Measurements from ENCODE around the gene ELOB.
"Not testable (repeated sequence)": the region's sequence is repeated elsewhere in the genome, so short reads cannot be mapped to it uniquely, and the experiment has no call there.

The ELOB gene

GRCh38 chr16:2745116-2745890 is 31.8 kb downstream of the ELOB start:
- no peak for DNase-seq

GRCh38 chr16:2744711-2745110 is 32.4 kb downstream of the ELOB start:
- no peak for DNase-seq

GRCh38 chr16:2743007-2743810 is 33.9 kb downstream of the ELOB start:
- no peak for DNase-seq

GRCh38 chr16:2742323-2743006 is 34.6 kb downstream of the ELOB start:
- no peak for DNase-seq

GRCh38 chr16:2741168-2741567 is 35.9 kb downstream of the ELOB start:
- no peak for DNase-seq

- DNase-seq: no peak
These were observed 36.6 kb downstream of the ELOB start for GRCh38 chr16:2740476-2740875.

GRCh38 chr16:2739625-2740430 is 37.3 kb downstream of the ELOB start:
- DNase-seq: no peak

- DNase-seq: no peak
These were observed 38.5 kb downstream of the ELOB start for GRCh38 chr16:2738615-2739014.

- DNase-seq: no peak
These were observed 39.1 kb downstream of the ELOB start for GRCh38 chr16:2737895-2738418.

GRCh38 chr16:2737238-2737605 is 39.9 kb downstream of the ELOB start:
- DNase-seq: no peak

- no peak for DNase-seq
These were observed 40.4 kb downstream of the ELOB start for GRCh38 chr16:2736476-2737237.

- no peak for DNase-seq
These were observed 42.1 kb downstream of the ELOB start for GRCh38 chr16:2734844-2735515.

- no peak for DNase-seq
These were observed 49.0 kb downstream of the ELOB start for GRCh38 chr16:2728034-2728433.

GRCh38 chr16:2726923-2727322 is 50.2 kb downstream of the ELOB start:
- no peak for DNase-seq

- DNase-seq: no peak
These were observed 52.2 kb downstream of the ELOB start for GRCh38 chr16:2724816-2725348.

GRCh38 chr16:2724088-2724676 is 52.9 kb downstream of the ELOB start:
- no peak for DNase-seq

GRCh38 chr16:2721634-2722173 is 55.4 kb downstream of the ELOB start:
- not testable (repeated sequence) for DNase-seq

All from CD4-positive, alpha-beta T cell treated with Interleukin-6 for 4 hours (primary cell).